OCI-LY3 (cell line): Measurements from ENCODE around the gene GSTA3.

ENCODE experiments used
- CTCF ChIP-seq: fragments of 200-600, 300-600 bp; sonication (generic); IDR thresholded peaks from 2 replicates; pipeline ENCODE4 v1.5.1; 2014; ENCODE audit warnings: antibody characterized with exemption, low read length, low read depth
- EZH2phosphoT487 ChIP-seq: fragments of 200-600 bp; shearing (Covaris generic); IDR thresholded peaks from 2 replicates; pipeline ENCODE4 v1.6.1; 2018; ENCODE audit warnings: antibody characterized with exemption, mixed run types, low read depth

- TF ChIP-seq CTCF: no peak
- no peak for TF ChIP-seq EZH2phosphoT487
Measured at GRCh38 chr6:52881662-52881995, 27.9 kb downstream of the GSTA3 start.
